T-helper 2 cell treated with Interferon-gamma antibody and Interleukin-4, amounts not matched to agents 100 ng/mL and 5 ng/mL, for 36 hours (primary cell): Measurements from ENCODE around the gene SGPP2. TPM values are rescaled to one million over a fixed set of nuclear protein-coding genes. Genes with fewer than 3 reads are reported as not detected.
"Not testable (repeated sequence)": the region's sequence is repeated elsewhere in the genome, so short reads cannot be mapped to it uniquely, and the experiment has no call there.

ENCODE experiments used
- intact Hi-C: fragments of 100-400 bp; cut with micrococcal nuclease; formaldehyde crosslinking; loops from one replicate; pipeline ENCODE4 v1.15.1; 2023
- total RNA-seq: library from RNA; stranded (reverse); gene quantifications from 2 replicates; pipeline ENCODE4 v1.2.3, GENCODE V29; 2022

The SGPP2 gene
- total RNA-seq, 1 donor from 2014 or later: 0.70 TPM

- intact Hi-C loops: no loop called here
These were observed 147.9 kb downstream of the SGPP2 start for GRCh38 chr2:222572264-222572721.

- intact Hi-C loops: no loop called here
These were observed 148.4 kb downstream of the SGPP2 start for GRCh38 chr2:222572751-222573174.

GRCh38 chr2:222575618-222576017 lies 151.3 kb downstream of the SGPP2 start:
- intact Hi-C loops: no loop called here

GRCh38 chr2:222576171-222577081 lies 152.1 kb downstream of the SGPP2 start:
- intact Hi-C loops: no loop called here

- intact Hi-C loops: no loop called here
These were observed 153.0 kb downstream of the SGPP2 start for GRCh38 chr2:222577341-222577740.

- intact Hi-C loops: no loop called here
These were observed 158.6 kb downstream of the SGPP2 start for GRCh38 chr2:222582928-222583327.

GRCh38 chr2:222584589-222584988 lies 160.2 kb downstream of the SGPP2 start:
- intact Hi-C loops: not testable (repeated sequence)

- intact Hi-C loops: no loop called here
These were observed 167.3 kb downstream of the SGPP2 start for GRCh38 chr2:222591661-222592060.

GRCh38 chr2:222592176-222592575 lies 167.8 kb downstream of the SGPP2 start:
- intact Hi-C loops: no loop called here

GRCh38 chr2:222594679-222595078 lies 170.3 kb downstream of the SGPP2 start:
- intact Hi-C loops: no loop called here

GRCh38 chr2:222595581-222595980 lies 171.2 kb downstream of the SGPP2 start:
- intact Hi-C loops: no loop called here

- intact Hi-C loops: no loop called here
These were observed 174.3 kb downstream of the SGPP2 start for GRCh38 chr2:222598611-222599010.

GRCh38 chr2:222603501-222603900 lies 179.2 kb downstream of the SGPP2 start:
- intact Hi-C loops: no loop called here

GRCh38 chr2:222604749-222605515 lies 180.6 kb downstream of the SGPP2 start:
- intact Hi-C loops: no loop called here

- intact Hi-C loops: no loop called here
These were observed 182.0 kb downstream of the SGPP2 start for GRCh38 chr2:222606306-222606705.

- intact Hi-C loops: no loop called here
These were observed 183.7 kb downstream of the SGPP2 start for GRCh38 chr2:222608081-222608480.

GRCh38 chr2:222609381-222609780 lies 185.0 kb downstream of the SGPP2 start:
- intact Hi-C loops: no loop called here

Other genes with a start within 250 kb of the SGPP2 start
- gene PAX3, start 125.5 kb upstream of the SGPP2 start, total RNA-seq: not detected in 2 replicates
- gene FARSB, start 231.5 kb downstream of the SGPP2 start, total RNA-seq: 32.1 and 33.2 TPM in 2 replicates
- gene MOGAT1, start 247.1 kb downstream of the SGPP2 start, total RNA-seq: not detected in 2 replicates